HEK293T (cell line): ENCODE data around the gene LTO1.

Experiments
- CTCF ChIA-PET: fragments of 350-600 bp; formaldehyde crosslinking; extraction: SDS; loops from one replicate; lab custom pipeline; 2021; ENCODE audit warnings: antibody characterized with exemption, inconsistent platforms; lab: Yijun Ruan, JAX
- POLR2A ChIA-PET: fragments of 350-600 bp; formaldehyde crosslinking; extraction: SDS; loops from one replicate; lab custom pipeline; 2020; ENCODE audit warnings: antibody characterized with exemption, inconsistent platforms; lab: Yijun Ruan, JAX
- DNase-seq: peaks from one replicate; pipeline ENCODE4 v3.0.0; 2012; ENCODE audit warnings: mixed read lengths; ENCODE audit errors: extremely low spot score
- ARNT ChIP-seq: fragments of 450-650 bp; IDR thresholded peaks from 2 replicates; pipeline ENCODE4 v1.6.1; 2017; ENCODE audit warnings: mild to moderate bottlenecking
- BHLHE40 ChIP-seq: fragments of 450-650 bp; IDR thresholded peaks from 2 replicates; pipeline ENCODE4 v1.6.1; 2016; ENCODE audit warnings: mild to moderate bottlenecking, moderate library complexity, borderline replicate concordance
- CTBP1 ChIP-seq: fragments of 450-650 bp; IDR thresholded peaks from 2 replicates; pipeline ENCODE4 v1.6.1; 2016; ENCODE audit warnings: borderline replicate concordance
- ELF4 ChIP-seq: fragments of 450-650 bp; IDR thresholded peaks from 2 replicates; pipeline ENCODE4 v1.6.1; 2017; ENCODE audit warnings: antibody characterized with exemption
- FOXA1 ChIP-seq: fragments of 450-650 bp; IDR thresholded peaks from 2 replicates; pipeline ENCODE4 v1.6.1; 2016; ENCODE audit warnings: mild to moderate bottlenecking
- FOXK2 ChIP-seq: fragments of 450-650 bp; IDR thresholded peaks from 2 replicates; pipeline ENCODE4 v1.6.1; 2016; ENCODE audit warnings: mild to moderate bottlenecking
- FOXM1 ChIP-seq: fragments of 450-650 bp; IDR thresholded peaks from 2 replicates; pipeline ENCODE4 v1.6.1; 2017; ENCODE audit warnings: mild to moderate bottlenecking, borderline replicate concordance
- HDGF ChIP-seq: fragments of 450-650 bp; IDR thresholded peaks from 2 replicates; pipeline ENCODE4 v1.6.1; 2017; ENCODE audit warnings: antibody characterized with exemption, borderline replicate concordance
- L3MBTL2 ChIP-seq: fragments of 450-650 bp; conservative IDR thresholded peaks from 2 replicates; pipeline ENCODE4 v1.6.1; 2016; ENCODE audit warnings: mild to moderate bottlenecking
- LEF1 ChIP-seq: fragments of 450-650 bp; IDR thresholded peaks from 2 replicates; pipeline ENCODE4 v1.6.1; 2017; ENCODE audit warnings: mild to moderate bottlenecking, borderline replicate concordance
- NFRKB ChIP-seq: fragments of 450-650 bp; IDR thresholded peaks from 2 replicates; pipeline ENCODE4 v1.6.1; 2016; ENCODE audit warnings: mild to moderate bottlenecking, moderate library complexity
- SP1 ChIP-seq: fragments of 450-650 bp; IDR thresholded peaks from 2 replicates; pipeline ENCODE4 v1.6.1; 2017
- SUZ12 ChIP-seq: fragments of 450-650 bp; IDR thresholded peaks from 2 replicates; pipeline ENCODE4 v1.6.1; 2016; ENCODE audit warnings: mild to moderate bottlenecking
- TARDBP ChIP-seq: fragments of 450-650 bp; IDR thresholded peaks from 2 replicates; pipeline ENCODE4 v1.6.1; 2016
- ZNF384 ChIP-seq: fragments of 450-650 bp; IDR thresholded peaks from 2 replicates; pipeline ENCODE4 v1.6.1; 2016
- TF ChIP-seq, protein P1 (sequence below): fragments of 450-650 bp; IDR thresholded peaks from 2 replicates; pipeline ENCODE4 v1.6.1; 2016

Gene LTO1

GRCh38 chr11:69646493-69647389 is 28.4 kb downstream of the LTO1 start:
- POLR2A ChIA-PET, result no interaction called here
- TF ChIP-seq, protein P1, sequence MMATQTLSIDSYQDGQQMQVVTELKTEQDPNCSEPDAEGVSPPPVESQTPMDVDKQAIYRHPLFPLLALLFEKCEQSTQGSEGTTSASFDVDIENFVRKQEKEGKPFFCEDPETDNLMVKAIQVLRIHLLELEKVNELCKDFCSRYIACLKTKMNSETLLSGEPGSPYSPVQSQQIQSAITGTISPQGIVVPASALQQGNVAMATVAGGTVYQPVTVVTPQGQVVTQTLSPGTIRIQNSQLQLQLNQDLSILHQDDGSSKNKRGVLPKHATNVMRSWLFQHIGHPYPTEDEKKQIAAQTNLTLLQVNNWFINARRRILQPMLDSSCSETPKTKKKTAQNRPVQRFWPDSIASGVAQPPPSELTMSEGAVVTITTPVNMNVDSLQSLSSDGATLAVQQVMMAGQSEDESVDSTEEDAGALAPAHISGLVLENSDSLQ, result no peak
- TF ChIP-seq ZNF384 (no peak), CTBP1 (no peak), L3MBTL2 (no peak), FOXA1 (no peak), FOXM1 (no peak), LEF1 (no peak), FOXK2 (no peak), TARDBP (no peak), BHLHE40 (no peak), HDGF (no peak), ELF4 (no peak), NFRKB (no peak), ARNT (no peak), SUZ12 (no peak), SP1 (no peak)

DNA sequence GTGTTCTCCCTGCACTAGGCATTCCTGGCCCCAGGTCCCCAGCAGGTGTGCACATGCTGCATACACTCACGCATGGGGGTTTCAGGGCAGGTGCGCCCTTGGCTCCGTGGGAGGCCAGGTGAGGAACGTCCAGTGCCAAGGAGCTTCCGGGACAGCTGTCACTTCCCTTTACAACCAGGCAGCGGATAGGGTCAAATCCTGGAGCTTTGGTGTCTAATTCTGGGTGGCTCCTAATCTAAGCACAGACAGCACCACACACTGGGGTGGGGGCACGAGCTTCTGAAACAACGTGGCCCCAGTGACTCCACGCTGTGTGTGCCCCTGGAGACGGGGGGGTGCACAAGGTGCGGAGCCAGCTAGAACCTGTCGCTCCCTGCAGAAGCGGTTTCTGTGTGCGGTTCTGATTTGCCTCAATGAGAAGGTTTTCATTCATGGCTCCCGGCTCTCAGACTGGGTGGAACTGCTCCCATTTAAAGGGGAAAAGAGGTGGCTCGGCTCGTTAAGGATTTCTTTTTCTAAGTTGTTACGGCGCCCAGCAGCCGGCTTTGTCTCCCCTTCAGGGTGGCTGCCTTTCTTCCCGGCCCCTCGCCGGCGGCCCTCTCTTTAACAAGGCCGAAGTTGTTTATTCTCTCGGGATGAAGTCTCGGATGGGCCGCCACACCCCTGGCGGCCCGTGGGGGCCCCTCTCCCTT is 29.2 kb downstream of the LTO1 start:
- no peak for TF ChIP-seq ZNF384
- TF ChIP-seq FOXM1, result no peak
- no peak for TF ChIP-seq L3MBTL2
- TF ChIP-seq SUZ12, result no peak
- no peak for TF ChIP-seq LEF1
- TF ChIP-seq FOXA1, result no peak
- no peak for TF ChIP-seq HDGF
- no peak for TF ChIP-seq FOXK2
- no peak for TF ChIP-seq BHLHE40
- TF ChIP-seq CTBP1, result no peak
- no peak for TF ChIP-seq TARDBP
- no peak for TF ChIP-seq NFRKB
- no peak for TF ChIP-seq ARNT
- TF ChIP-seq SP1, result no peak
- TF ChIP-seq, protein P1, result no peak
- no peak for TF ChIP-seq ELF4
- ChIA-PET CTCF (no interaction called here), POLR2A (no interaction called here)

More at GRCh38 chr11:69646493-69647389, 28.4 kb downstream of the LTO1 start:
- CTCF ChIA-PET, result no interaction called here
- DNase-seq, result no peak

GRCh38 chr11:69644962-69645675 is 30.0 kb downstream of the LTO1 start:
- TF ChIP-seq SP1 (no peak), BHLHE40 (no peak), L3MBTL2 (no peak), CTBP1 (no peak), ELF4 (no peak), ZNF384 (no peak), LEF1 (no peak)
- DNase-seq, result no peak
- ChIA-PET CTCF (no interaction called here), POLR2A (no interaction called here)

More for the DNA sequence above, 29.2 kb downstream of the LTO1 start:
- DNase-seq, result no peak

DNA sequence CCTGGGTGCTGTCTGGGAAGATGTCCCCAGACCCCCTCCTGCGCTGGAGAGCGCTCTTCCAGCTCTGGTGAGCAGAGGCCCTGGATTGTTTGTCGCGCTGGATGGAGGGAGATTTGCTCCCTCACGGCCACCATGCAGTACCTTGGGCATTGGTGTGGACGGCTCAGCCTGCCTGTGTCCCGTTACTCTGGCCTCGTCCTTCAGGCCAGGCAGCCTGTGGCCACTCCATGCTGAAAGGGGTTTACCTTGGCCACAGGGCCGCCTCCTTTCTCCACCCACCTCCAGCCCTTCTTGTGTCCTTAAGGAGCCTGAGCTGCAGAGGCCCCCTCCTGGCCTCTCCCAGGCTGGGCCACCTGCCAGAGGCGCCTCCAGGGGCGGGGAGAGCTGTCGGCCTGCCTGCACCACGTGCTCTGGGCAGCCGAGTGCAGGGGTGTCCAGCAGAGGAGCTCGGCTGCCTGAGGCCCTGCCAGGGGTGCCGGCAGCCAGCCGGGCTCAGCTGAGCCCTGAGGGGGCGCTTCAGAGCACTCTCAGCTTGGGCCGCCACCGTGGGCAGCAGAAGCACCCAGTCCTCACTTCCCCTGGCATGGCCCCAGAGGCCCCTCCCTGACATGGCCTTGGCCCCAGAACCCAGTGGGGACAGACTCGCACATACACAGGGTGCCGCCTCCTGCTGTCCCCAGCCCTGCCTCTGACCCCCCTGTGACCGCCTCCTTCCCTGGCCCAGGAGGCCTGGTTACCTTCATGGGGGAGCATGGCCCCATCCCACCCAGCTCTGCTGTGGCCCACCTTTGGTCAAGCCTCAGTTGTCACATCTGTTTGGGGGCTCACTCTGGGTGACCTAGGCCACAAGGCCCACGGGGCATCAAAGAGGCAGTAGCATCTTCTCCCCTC is 30.8 kb downstream of the LTO1 start:
- no peak for DNase-seq
- ChIA-PET CTCF (no interaction called here), POLR2A (no interaction called here)
- TF ChIP-seq LEF1, result no peak
- TF ChIP-seq FOXA1, result no peak
- no peak for TF ChIP-seq SUZ12
- TF ChIP-seq L3MBTL2, result no peak
- no peak for TF ChIP-seq FOXK2

GRCh38 chr11:69643646-69644045 is 31.5 kb downstream of the LTO1 start:
- CTCF ChIA-PET, result interaction anchor here (1.0 kb wide), 1 partner anchor 541 kb away, joined by 3 read pairs; no protein-coding TSS in a partner anchor
- no peak for TF ChIP-seq ELF4
- TF ChIP-seq ARNT, result no peak
- TF ChIP-seq SUZ12, result no peak
- no peak for TF ChIP-seq ZNF384
- no peak for TF ChIP-seq CTBP1
- TF ChIP-seq FOXM1, result no peak
- no peak for TF ChIP-seq SP1
- TF ChIP-seq L3MBTL2, result no peak
- no peak for TF ChIP-seq HDGF
- no peak for TF ChIP-seq BHLHE40
- no peak for TF ChIP-seq FOXK2
- TF ChIP-seq, protein P1, result no peak
- TF ChIP-seq LEF1, result no peak
- TF ChIP-seq FOXA1, result no peak
- TF ChIP-seq TARDBP, result no peak
- TF ChIP-seq NFRKB, result no peak
- POLR2A ChIA-PET, result no interaction called here
- no peak for DNase-seq
